GM21447 (cell line): ENCODE data around the gene CNTRL.
A peak's percentile ranks its signal among the peaks of the same experiment; 100 is the strongest.
"Not testable (repeated sequence)": the region's sequence is repeated elsewhere in the genome, so short reads cannot be mapped to it uniquely, and the experiment has no call there.

Experiments used
- ATAC-seq: cut with Tn5 transposase; IDR thresholded peaks from one replicate; pipeline ENCODE4 v1.9.1; 2021; ENCODE audit not compliant: unreplicated experiment

The CNTRL gene

DNA sequence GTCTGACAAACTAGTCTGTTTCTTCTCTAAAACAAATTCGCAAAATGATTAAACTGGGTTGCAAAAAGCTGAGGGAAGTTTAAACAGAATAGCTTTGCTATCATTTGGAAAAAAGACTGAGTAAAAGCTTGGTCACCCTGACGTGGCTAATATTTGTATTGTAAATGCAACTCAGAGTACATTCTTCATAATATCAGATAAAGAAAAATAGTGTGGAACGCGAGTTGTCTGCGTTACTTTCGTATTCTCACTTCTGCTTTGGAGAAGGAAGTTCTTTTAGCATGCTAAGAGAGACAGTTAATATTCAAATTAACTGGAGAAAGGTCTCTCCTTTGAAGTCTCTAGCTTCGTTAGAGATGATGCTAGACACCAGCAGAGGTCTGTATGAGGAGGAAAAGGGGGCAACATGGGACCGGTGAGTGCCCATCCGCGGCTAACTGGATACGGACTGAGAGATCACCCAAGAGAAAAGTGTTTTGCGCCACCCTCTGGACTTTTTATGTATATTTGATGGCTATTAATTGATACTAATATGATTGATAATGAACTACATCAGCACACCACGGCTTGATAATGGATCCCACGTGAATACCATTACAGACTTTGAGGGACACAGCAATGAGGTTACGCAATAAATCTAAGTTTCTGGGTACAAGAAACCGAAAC lies 2.9 kb upstream of the CNTRL start:
- ATAC-seq: peak; percentile 40

GRCh38 chr9:121073038-121073437 lies 1.7 kb upstream of the CNTRL start:
- no peak for ATAC-seq

GRCh38 chr9:121075251-121076036 lies 689 bp downstream of the CNTRL start:
- ATAC-seq: peak; percentile 14

GRCh38 chr9:121082075-121082474 lies 7.3 kb downstream of the CNTRL start:
- no peak for ATAC-seq

DNA sequence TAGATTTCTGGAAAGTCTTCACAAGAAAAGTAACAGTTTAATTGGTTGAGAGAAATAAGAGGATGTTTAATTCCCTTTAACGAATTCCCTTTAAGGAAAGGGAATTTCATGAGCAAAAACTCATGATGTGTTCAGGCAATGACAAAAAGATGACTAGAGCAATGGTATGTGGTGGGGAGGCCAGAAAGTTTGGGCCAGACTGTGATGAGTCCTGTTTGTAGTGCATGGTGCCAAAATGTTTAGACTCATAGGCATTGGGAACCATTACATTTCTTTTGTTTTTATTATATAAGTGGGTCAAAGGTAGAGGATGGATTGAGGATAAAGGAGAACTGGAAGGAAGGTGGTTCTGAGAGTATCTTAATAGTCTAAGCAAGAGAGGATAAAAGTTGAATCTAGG lies 10.9 kb downstream of the CNTRL start:
- no peak for ATAC-seq

DNA sequence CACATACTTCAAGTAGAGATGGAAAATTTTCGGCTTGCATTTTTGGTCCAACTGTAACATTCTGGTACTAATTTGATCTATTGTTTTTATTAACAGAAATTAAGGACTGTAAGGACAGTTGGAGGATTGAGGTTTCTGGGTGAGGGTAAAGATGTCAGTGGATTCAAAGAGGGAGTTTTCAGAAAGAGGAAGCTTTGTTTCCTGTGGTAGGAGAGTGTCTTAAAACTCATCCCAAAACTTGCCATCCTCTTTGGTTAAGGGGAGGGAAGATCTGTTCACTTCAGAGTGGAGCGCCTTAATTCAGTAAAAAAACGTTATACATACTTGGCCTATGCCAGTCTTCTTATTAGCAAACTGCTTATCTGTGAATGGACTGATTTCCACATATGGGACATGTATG lies 13.8 kb downstream of the CNTRL start:
- no peak for ATAC-seq

DNA sequence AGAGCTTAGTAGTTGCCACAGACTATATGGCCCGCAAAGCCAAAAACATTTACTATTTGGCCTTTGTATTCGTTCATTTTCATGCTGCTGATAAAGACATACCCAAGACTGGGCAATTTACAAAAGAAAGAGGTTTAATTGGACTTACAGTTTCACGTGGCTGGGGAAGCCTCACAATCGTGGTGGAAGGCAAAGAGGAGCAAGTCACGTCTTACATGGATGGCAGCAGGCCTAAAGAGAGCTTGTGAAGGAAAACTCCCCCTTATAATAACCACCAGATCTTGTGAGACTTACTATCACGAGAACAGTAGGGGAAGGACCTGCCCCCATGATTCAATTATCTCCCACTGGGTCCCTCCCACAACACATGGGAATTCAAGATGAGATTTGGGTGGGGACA lies 16.0 kb downstream of the CNTRL start:
- not testable (repeated sequence) for ATAC-seq

- no peak for ATAC-seq
These were observed 20.3 kb downstream of the CNTRL start for GRCh38 chr9:121095057-121095456.

DNA sequence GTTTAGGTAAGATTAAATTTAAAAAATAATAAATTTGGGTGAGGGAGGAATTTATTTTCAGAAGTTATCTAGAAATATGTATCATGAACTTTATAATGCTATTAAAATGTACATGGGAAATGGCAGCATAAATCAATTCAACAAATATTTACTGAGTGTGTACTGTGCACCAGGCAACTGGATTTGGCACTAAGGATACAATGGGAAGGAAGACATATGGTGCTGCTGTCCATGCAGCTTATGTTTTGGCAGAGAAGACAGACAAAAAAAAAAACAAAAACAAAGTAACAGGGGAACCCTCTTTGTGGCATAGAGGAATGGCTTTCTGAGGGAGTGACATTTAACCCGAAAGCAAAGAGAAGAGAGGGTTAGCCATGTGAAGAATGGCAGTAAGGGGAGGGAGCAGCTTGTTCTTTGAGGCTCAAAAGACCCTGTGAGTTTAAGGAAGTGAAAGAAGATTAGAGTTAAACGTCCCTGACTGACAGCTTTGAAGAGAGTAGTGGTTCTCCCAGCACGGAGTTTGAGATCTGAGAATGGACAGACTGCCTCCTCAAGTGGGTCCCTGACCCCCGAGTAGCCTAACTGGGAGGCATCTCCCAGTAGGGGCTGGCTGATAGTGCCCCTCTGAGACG lies 23.9 kb downstream of the CNTRL start:
- no peak for ATAC-seq

- not testable (repeated sequence) for ATAC-seq
These were observed 29.3 kb downstream of the CNTRL start for GRCh38 chr9:121104054-121104453.

DNA sequence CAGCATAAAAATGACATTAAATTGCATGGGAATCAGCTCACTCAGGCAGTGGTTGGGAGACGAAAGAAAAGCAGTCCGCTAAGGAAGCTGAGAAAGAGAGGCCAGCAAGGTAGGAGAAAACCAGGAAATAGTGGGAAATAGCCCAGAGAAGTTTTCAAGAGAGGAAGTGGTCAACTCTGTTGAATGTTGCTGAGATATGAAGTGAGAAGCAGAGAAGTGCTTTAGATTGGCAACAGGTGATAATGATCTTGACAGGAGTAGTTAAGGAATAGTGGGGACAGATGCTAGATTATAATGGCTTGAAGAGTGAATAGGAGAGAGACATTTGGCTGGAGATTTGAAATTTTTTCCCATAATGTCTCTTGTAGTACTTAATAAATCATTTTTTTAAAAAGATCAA lies 30.8 kb downstream of the CNTRL start:
- ATAC-seq: no peak

DNA sequence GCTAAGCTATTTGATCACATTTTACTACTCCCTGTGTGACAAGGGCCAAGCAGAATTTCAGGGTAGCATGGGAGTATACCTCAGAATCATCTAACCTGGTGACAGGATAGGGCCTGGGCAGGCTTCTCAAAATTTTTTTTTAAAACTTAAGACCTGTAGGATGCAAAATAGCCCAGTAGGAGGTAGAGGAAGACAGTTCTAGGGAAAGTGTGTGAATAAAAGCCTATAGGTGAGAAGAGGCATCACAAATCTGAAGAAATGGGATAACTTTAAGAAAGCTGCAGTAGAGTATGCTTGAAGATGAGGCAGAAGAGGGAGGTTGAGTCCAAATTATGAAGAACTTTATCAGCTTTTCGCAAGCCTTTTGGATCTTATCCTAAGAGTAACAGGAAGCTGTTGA lies 32.3 kb downstream of the CNTRL start:
- ATAC-seq: no peak

DNA sequence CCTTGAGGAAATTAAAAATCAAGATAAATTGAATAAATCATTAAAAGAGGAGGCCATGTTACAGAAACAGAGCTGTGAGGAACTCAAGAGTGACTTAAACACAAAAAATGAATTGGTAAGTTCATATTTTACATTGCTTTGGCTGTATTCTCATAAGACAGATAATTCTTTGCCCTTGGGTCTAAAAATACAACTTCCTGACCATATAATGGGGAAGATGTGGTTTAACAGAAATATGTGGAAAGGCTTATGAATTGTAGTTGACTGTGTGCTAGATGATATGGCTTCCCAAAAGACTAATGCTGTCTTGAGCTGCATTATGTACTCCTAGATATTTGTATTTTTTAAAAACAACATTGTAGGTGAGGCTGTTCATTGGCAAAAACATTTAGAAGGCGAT lies 33.1 kb downstream of the CNTRL start:
- no peak for ATAC-seq

DNA sequence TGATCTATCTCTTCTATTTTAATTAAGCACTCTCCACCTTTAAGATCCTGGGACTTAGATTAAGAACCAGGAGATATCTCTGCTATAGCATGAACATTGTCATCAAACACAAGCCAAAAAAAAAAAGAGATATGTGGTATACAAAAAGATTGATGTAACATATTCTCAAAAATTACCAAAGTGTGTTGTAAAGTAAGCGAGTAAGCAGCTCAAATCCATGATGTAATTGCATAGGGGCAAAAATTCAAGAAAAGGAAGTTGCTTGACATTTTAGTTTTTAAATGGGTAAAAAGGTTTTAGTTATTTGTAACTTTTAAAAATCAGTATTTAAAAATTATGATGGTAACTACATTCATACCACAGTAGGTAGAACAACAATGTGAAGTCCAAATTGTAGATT lies 40.7 kb downstream of the CNTRL start:
- ATAC-seq: no peak

GRCh38 chr9:121118266-121118665 lies 43.5 kb downstream of the CNTRL start:
- no peak for ATAC-seq

GRCh38 chr9:121120386-121120785 lies 45.6 kb downstream of the CNTRL start:
- ATAC-seq: no peak

DNA sequence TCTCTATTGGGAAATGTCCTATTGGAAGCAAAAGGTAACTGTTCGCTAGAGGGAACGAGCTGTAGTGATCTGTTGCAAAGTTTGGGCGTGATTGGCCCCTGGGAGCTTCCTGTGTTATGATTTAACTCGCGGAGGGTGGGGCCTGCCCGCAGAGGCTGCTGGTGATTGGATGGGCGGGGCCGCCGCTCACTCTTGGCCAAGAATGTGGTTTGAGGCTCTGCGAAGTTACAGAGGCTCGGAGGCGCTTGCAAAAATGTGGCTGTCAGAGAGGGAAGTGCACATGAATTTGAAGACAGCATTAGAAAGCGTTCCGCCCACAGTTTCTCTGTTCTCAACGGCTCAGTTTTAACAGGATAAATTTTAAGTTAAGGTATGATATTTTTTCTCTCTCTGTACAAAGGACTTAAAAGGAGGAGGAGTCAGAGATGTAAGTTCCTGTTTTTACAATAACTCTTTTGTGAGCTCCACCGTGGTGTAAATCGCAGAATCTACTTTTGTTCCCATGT lies 46.9 kb downstream of the CNTRL start:
- peak; percentile 99 for ATAC-seq

GRCh38 chr9:121122246-121123032 lies 47.7 kb downstream of the CNTRL start:
- ATAC-seq: no peak

DNA sequence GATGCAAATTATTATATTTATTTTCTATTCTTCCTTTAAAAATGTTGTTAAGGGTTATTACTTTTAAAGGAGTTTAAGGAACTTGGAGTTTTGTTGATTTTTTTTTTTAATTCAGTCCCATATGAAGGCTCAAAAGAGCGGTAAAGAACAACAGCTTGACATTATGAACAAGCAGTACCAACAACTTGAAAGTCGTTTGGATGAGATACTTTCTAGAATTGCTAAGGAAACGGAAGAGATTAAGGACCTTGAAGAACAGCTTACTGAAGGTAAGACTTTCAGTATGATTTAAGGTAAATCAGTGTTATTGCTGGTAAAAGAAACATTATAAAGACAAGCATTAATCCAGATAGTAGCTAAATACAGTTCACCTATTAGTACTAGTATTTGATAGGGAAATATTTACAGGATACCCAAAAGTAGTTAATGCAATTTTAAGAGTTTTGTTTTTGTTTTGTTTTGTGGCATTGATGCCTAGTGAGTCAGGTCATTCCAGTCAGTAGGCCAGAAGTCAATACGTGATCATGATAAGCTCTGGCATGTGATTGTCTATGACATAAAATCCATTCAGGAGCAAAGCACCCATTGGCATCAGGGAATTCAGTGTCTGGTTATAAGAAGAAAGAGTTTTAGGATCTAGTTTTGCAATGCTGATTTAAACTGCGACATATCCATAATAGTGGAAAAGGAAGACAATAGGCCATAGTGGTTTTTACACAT lies 49.2 kb downstream of the CNTRL start:
- no peak for ATAC-seq

DNA sequence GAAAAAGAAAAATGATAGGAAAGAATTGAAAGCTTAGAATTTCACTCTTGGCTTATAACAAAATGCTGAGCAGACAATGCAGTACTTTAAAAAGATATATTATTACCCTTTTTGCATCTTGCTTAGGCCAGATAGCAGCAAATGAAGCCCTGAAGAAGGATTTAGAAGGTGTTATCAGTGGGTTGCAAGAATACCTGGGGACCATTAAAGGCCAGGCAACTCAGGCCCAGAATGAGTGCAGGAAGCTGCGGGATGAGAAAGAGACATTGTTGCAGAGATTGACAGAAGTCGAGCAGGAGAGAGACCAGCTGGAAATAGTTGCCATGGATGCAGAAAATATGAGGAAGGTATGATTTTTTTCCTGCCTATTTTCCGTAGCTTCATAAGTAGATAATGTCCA lies 50.8 kb downstream of the CNTRL start:
- ATAC-seq: no peak

GRCh38 chr9:121129384-121129783 lies 54.6 kb downstream of the CNTRL start:
- ATAC-seq: not testable (repeated sequence)
